ENCODE measurements around the gene PDE6A. TPM values are rescaled to one million over a fixed set of nuclear protein-coding genes. Genes with fewer than 3 reads are reported as not detected.

The PDE6A gene
- total and polyA plus RNA-seq, 2 of the 13 experiments (the other 11 are each of a cell fraction or from before 2014, with no cell fraction given) = 0.01 TPM; not detected in 1

- TF ChIP-seq, protein P1, sequence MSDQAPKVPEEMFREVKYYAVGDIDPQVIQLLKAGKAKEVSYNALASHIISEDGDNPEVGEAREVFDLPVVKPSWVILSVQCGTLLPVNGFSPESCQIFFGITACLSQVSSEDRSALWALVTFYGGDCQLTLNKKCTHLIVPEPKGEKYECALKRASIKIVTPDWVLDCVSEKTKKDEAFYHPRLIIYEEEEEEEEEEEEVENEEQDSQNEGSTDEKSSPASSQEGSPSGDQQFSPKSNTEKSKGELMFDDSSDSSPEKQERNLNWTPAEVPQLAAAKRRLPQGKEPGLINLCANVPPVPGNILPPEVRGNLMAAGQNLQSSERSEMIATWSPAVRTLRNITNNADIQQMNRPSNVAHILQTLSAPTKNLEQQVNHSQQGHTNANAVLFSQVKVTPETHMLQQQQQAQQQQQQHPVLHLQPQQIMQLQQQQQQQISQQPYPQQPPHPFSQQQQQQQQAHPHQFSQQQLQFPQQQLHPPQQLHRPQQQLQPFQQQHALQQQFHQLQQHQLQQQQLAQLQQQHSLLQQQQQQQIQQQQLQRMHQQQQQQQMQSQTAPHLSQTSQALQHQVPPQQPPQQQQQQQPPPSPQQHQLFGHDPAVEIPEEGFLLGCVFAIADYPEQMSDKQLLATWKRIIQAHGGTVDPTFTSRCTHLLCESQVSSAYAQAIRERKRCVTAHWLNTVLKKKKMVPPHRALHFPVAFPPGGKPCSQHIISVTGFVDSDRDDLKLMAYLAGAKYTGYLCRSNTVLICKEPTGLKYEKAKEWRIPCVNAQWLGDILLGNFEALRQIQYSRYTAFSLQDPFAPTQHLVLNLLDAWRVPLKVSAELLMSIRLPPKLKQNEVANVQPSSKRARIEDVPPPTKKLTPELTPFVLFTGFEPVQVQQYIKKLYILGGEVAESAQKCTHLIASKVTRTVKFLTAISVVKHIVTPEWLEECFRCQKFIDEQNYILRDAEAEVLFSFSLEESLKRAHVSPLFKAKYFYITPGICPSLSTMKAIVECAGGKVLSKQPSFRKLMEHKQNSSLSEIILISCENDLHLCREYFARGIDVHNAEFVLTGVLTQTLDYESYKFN (CRISPR knock-in tag; conservative IDR thresholded peaks at IDR 0.05) = peak; percentile 23; the same call in 1 of the 2 replicates
- peak; percentile 51 for TF ChIP-seq FOSL2 (CRISPR knock-in tag; IDR thresholded peaks at IDR 0.05)
- TF ChIP-seq GATAD2A (CRISPR knock-in tag; IDR thresholded peaks at IDR 0.05) = peak; percentile 66
- TF ChIP-seq TEAD3 (CRISPR knock-in tag; optimal IDR thresholded peaks at IDR 0.05; ENCODE audit: borderline replicate concordance) = peak; percentile 41
- peak; percentile 41; the same call in 1 of the 2 replicates for TF ChIP-seq HNF4A (CRISPR knock-in tag; IDR thresholded peaks at IDR 0.05)
- no peak for TF ChIP-seq NKX3-1 (CRISPR knock-in tag; IDR thresholded peaks at IDR 0.05)
- no peak for TF ChIP-seq ZNF124 (CRISPR knock-in tag; IDR thresholded peaks at IDR 0.05)
- peak; percentile 72 for TF ChIP-seq BCL6 (CRISPR knock-in tag; IDR thresholded peaks at IDR 0.05)
- peak; percentile 74; the same call in 1 of the 2 replicates for TF ChIP-seq ZNF646 (CRISPR knock-in tag; IDR thresholded peaks at IDR 0.05)
- TF ChIP-seq SIX4 (CRISPR knock-in tag; IDR thresholded peaks at IDR 0.05) = peak; percentile 84; the same call in 1 of the 2 replicates
- no peak for TF ChIP-seq ZSCAN9 (CRISPR knock-in tag; IDR thresholded peaks at IDR 0.05; ENCODE audit: borderline replicate concordance)
- peak; percentile 63 for TF ChIP-seq CEBPG (CRISPR knock-in tag; IDR thresholded peaks at IDR 0.05)
Measured at GRCh38 chr5:149904293-149904886, 40.2 kb downstream of the PDE6A start (continued).
